Fibroblast of villous mesenchyme (primary cell): ENCODE measurements around the gene ZC3H7A. TPM values are rescaled to one million over a fixed set of nuclear protein-coding genes. Genes with fewer than 3 reads are reported as not detected.

Experiments
- DNase-seq: peaks from one replicate; pipeline ENCODE4 v3.0.0-alpha.2; 2010; ENCODE audit warnings: low read depth
- H3K4me3 ChIP-seq: 2 replicates; pipeline ENCODE4 v1.5.1; 2011; ENCODE audit warnings: low read depth, mild to moderate bottlenecking, low read length
- total RNA-seq: library from RNA; depleted of rRNA; stranded (reverse); fragments of >200 nt; gene quantifications from 2 replicates; pipeline ENCODE4 v1.2.3, GENCODE V29; 2012
- TF ChIP-seq, protein P1 (sequence below): IDR thresholded peaks from 2 replicates; pipeline ENCODE4 v1.5.1; 2012; ENCODE audit warnings: low read depth, mild to moderate bottlenecking, low read length; ENCODE audit not compliant: insufficient read depth

The ZC3H7A gene, protein sequence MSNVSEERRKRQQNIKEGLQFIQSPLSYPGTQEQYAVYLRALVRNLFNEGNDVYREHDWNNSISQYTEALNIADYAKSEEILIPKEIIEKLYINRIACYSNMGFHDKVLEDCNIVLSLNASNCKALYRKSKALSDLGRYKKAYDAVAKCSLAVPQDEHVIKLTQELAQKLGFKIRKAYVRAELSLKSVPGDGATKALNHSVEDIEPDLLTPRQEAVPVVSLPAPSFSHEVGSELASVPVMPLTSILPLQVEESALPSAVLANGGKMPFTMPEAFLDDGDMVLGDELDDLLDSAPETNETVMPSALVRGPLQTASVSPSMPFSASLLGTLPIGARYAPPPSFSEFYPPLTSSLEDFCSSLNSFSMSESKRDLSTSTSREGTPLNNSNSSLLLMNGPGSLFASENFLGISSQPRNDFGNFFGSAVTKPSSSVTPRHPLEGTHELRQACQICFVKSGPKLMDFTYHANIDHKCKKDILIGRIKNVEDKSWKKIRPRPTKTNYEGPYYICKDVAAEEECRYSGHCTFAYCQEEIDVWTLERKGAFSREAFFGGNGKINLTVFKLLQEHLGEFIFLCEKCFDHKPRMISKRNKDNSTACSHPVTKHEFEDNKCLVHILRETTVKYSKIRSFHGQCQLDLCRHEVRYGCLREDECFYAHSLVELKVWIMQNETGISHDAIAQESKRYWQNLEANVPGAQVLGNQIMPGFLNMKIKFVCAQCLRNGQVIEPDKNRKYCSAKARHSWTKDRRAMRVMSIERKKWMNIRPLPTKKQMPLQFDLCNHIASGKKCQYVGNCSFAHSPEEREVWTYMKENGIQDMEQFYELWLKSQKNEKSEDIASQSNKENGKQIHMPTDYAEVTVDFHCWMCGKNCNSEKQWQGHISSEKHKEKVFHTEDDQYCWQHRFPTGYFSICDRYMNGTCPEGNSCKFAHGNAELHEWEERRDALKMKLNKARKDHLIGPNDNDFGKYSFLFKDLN
- 39.0 and 59.2 TPM in 2 replicates for total RNA-seq

DNA sequence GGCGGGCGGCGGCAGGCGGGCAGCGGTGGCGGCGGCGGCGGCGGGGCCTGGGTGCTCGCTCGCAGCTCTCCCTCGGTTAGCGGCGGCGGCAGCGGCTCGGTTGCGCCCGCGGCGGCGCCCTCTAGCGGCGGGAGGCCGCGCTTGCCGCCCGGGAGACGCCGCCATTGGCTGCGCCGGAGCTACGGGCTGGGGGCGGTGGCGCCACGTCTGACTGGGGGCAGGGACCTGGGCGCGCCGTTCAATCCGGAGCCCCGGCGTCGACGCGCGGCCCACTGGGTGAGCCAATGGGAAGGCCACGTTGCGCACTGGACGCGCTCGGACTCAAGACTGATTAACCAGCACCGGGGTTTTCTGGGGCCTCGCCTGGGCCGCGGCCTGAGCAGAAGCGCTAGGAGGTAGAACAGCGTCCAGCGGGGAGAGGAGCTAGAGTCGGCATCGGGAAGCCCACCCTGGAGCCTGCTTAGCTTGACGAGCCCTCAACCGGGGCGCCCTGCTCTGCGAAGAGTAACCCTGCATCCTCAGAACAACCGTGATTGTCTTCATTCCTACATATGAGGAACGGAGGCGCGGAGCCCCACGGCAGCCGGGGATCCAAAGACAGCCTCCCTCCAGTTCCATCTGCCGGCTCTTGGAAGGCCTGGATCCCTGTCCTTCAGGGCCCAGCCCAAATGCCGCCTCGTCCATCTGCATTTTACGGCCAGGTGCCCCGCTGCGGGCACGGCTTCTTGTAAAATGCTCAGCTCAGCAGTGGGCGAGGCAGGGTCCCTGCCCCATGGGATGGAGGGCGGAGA, at the start of gene ZC3H7A:
ZC3H7A (minus strand) TSS at position 93 of the 791 bp plus-strand sequence. CDS start 14,904 bp downstream, outside the sequence.
- peak; percentile 98 for DNase-seq
- TF ChIP-seq, protein P1, sequence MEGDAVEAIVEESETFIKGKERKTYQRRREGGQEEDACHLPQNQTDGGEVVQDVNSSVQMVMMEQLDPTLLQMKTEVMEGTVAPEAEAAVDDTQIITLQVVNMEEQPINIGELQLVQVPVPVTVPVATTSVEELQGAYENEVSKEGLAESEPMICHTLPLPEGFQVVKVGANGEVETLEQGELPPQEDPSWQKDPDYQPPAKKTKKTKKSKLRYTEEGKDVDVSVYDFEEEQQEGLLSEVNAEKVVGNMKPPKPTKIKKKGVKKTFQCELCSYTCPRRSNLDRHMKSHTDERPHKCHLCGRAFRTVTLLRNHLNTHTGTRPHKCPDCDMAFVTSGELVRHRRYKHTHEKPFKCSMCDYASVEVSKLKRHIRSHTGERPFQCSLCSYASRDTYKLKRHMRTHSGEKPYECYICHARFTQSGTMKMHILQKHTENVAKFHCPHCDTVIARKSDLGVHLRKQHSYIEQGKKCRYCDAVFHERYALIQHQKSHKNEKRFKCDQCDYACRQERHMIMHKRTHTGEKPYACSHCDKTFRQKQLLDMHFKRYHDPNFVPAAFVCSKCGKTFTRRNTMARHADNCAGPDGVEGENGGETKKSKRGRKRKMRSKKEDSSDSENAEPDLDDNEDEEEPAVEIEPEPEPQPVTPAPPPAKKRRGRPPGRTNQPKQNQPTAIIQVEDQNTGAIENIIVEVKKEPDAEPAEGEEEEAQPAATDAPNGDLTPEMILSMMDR: peak; percentile 39
- peak within 1 kb of the TSS; percentile 84 for H3K4me3 ChIP-seq

DNA sequence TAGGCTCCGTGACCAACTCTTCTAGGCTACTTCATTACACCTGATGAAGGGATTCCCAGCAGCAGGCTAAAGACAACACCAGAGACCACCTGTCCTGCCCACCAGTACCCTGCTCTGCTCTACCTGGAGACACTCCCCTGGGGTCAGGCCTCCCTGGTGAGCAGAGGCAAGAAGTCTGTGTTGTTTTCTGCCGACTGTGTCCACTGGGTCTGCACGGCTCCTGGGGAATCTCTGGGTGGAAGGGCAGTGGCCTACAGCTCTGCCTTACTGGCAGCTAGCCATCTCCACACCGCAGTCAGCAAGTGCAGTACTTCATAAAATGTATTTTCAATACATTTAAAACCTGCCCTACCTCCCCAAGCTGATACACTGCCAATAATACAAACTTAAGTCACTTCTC, 47.4 kb upstream of the ZC3H7A start:
- no peak for DNase-seq
- TF ChIP-seq, protein P1: no peak
- no peak overlapping the region for H3K4me3 ChIP-seq

DNA sequence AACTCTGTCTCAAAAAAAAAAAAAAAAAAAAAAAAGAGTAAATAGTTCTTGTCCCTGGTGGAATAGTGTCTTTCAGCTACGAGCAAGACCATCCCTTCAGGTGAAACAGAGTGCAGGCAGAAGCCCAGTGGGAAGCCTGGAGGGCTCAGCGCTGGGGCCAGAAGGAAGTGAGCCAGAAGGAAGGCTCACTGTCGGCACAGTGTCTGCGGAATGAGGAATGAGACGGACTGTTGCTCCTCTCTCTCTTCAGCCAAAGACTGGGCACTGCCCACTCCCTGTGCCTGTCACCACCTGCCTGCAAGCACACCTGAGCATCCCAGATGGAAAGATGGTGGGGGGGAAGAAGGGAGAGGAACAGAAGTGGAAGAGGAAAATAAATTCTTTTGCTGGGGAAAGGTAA, 46.8 kb upstream of the ZC3H7A start:
- H3K4me3 ChIP-seq: no peak overlapping the region
- TF ChIP-seq, protein P1: no peak
- DNase-seq: no peak

DNA sequence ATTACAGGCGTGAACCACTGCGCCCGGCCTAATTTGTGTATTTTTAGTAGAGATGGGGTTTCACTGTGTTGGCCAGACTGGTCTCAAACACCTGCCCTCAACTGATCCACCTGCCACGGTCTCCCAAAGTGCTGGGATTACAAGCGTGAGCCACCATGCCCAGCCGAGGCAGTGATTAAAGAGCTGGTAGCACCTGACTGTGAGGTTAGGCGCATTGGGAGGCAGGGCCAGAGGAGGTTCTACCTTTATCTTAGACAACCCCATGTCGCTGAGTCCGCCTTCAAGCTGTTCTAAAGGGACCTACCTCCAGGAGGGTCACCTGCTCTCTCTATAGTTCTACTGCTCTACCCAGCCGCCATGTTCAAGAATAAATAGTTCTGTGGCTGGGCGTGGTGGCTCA, 46.1 kb upstream of the ZC3H7A start:
- H3K4me3 ChIP-seq: no peak overlapping the region
- TF ChIP-seq, protein P1: no peak
- no peak for DNase-seq

DNA sequence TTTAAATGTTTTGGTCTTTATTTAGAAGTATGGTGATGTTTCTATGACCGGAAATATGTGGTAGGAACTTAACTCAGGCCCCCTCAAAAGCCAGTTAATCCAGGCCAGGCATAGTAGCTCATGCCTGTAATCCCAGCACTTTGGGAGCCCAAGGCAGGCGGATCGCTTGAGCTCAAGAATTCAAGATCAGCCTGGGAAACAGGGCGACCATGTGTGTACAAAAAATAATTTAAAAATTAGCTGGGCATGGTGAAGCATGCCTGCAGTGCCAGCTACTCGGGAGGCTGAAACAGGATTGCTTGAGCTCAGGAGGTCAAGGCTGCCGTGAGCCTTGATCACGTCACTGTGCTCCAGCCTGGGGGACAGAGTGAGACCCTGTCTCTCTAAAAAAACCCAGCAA, 44.0 kb upstream of the ZC3H7A start:
- no peak for DNase-seq
- TF ChIP-seq, protein P1: no peak
- H3K4me3 ChIP-seq: no peak overlapping the region

DNA sequence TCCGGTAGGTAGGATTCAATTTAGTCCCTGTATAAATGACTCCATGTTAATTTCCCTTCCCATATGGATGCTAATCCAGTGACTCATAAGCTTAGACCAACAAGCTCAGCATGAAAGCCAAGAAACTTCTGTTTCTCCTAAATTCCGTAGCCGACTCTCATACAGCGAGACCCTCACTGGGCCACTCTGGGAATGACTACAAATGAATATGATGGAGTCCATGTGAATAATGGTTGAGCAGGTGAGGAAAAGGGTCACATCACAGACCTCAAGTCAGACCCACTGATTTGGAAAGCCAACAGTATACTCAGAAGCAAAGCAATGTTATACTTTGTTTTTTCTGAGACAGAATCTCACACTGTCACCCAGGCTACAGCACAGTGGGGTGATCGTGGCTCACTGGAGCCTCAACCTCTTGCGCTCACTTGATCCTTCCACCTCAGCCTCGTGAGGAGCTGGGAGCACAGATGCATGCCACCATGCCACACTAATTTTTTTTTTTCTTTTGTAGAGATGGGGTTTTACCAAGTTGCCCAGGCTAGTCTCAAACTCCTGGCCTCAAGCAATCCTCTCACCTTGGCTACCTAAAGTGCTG, 39.7 kb upstream of the ZC3H7A start:
- TF ChIP-seq, protein P1: no peak
- no peak overlapping the region for H3K4me3 ChIP-seq
- peak; percentile 71 for DNase-seq
